HUES64 (cell line): ENCODE results near the gene TYROBP.
"Not testable (repeated sequence)": the region's sequence is repeated elsewhere in the genome, so short reads cannot be mapped to it uniquely, and the experiment has no call there.

Experiments
- H3K27ac ChIP-seq: 2 replicates; pipeline ENCODE4 v1.7.0; 2013; ENCODE audit warnings: low read depth, low read length, inconsistent platforms
- H3K27me3 ChIP-seq: 2 replicates; pipeline ENCODE4 v1.6.1; 2013; ENCODE audit warnings: mild to moderate bottlenecking, low read length; ENCODE audit not compliant: insufficient read depth
- H3K36me3 ChIP-seq: 2 replicates; pipeline ENCODE4 v1.6.1; 2013; ENCODE audit warnings: mild to moderate bottlenecking, low read length; ENCODE audit not compliant: insufficient read depth
- H3K4me1 ChIP-seq: 2 replicates; pipeline ENCODE4 v1.6.1; 2013; ENCODE audit warnings: mild to moderate bottlenecking, low read length, moderate library complexity; ENCODE audit not compliant: insufficient read depth
- H3K4me3 ChIP-seq: 2 replicates; pipeline ENCODE4 v1.5.1; 2013; ENCODE audit warnings: mild to moderate bottlenecking, low read length, moderate library complexity
- H3K9ac ChIP-seq: 2 replicates; pipeline ENCODE4 v1.6.1; 2013; ENCODE audit warnings: mild to moderate bottlenecking, low read depth, low read length
- H3K9me3 ChIP-seq: 2 replicates; pipeline ENCODE4 v1.6.1; 2013; ENCODE audit warnings: low read depth, low read length; ENCODE audit not compliant: insufficient read depth
- whole genome bisulfite sequencing: fragments of 150-250, 120-280 bp; methylation state at CpG from one replicate; pipeline ENCODE4 v1.1.7; 2013; ENCODE audit warnings: missing lambda C conversion rate; 5-methylcytosine and 5-hydroxymethylcytosine counted together

TYROBP gene

GRCh38 chr19:35885225-35885738, 22.8 kb downstream of the TYROBP start:
- Histone ChIP-seq H3K9ac (no peak overlapping the region), H3K4me1 (no peaks in the 10 kb centered on the region), H3K9me3 (no peaks in the 10 kb centered on the region), H3K4me3 (no peak overlapping the region), H3K27ac (no peak overlapping the region), H3K36me3 (peaks cover 27% of the 10 kb centered on the region), H3K27me3 (no peaks in the 10 kb centered on the region)
- 95% methylated on average over 6 of the region's 6 CpGs for WGBS

DNA sequence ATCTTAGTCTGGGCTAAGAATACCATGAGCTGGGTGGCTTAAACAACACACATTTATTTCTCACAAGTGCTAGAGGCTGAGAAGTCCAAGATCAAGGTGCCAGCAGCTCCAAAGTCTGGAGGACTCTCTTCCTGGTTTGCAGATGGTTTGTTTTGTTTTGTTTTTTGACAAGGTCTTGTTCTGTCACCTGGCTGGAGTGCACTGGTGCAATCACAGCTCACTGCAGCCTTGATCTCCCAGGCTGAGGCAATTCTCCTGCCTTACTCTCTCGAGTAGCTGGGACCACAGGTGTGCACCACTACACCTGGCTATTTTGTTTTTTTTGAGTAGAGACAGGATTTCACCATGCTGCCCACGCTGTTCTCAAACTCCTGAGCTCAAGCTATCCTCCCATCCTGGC, 24.2 kb downstream of the TYROBP start:
- Histone ChIP-seq H3K27ac (no peak overlapping the region), H3K9me3 (no peaks in the 10 kb centered on the region), H3K27me3 (peaks cover 7% of the 10 kb centered on the region), H3K4me3 (no peak overlapping the region), H3K9ac (no peak overlapping the region), H3K36me3 (peaks cover 13% of the 10 kb centered on the region), H3K4me1 (peaks cover 7% of the 10 kb centered on the region)
- 81% methylated on average over 2 of the region's 2 CpGs for WGBS

DNA sequence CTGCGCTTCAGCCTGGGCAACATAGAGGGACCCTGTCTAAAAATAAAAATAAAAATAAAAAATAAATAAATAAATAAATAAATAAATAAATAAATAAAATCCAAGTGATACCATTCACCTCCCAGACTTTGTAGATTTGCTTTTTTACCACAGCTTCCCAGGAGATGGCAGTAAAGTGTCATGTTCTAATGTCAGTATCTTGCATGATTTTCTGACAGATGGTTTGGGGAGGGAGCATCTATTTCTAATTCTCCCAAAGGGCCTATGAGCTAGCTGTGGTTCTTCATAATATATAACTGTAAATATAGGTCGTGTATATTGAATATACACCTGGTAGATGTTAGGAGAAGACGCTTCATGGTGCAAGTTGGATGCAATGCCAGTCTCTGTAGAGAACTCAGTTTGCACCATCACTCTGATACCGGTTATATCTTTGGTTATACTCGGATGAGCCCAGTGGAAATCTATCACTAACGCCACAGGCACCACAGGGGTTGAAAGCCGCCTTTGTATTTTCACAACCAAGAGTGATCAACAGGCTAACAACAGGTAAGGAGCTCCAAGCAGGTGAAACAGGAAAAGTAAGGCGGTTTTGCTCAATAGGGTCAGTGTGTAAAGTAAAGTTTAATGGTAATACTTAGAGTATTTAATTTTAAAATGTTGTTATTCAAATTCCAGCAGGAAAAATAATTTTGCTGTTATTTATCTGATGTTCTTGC, 25.8 kb downstream of the TYROBP start:
- Histone ChIP-seq H3K36me3 (no peaks in the 10 kb centered on the region; the same call in 1 of the 2 replicates), H3K9ac (no peak overlapping the region), H3K9me3 (no peaks in the 10 kb centered on the region), H3K27me3 (peaks cover 12% of the 10 kb centered on the region), H3K27ac (no peak overlapping the region), H3K4me1 (peaks cover 7% of the 10 kb centered on the region), H3K4me3 (no peak overlapping the region)
- 31% methylated on average over 7 of the region's 8 CpGs for WGBS

DNA sequence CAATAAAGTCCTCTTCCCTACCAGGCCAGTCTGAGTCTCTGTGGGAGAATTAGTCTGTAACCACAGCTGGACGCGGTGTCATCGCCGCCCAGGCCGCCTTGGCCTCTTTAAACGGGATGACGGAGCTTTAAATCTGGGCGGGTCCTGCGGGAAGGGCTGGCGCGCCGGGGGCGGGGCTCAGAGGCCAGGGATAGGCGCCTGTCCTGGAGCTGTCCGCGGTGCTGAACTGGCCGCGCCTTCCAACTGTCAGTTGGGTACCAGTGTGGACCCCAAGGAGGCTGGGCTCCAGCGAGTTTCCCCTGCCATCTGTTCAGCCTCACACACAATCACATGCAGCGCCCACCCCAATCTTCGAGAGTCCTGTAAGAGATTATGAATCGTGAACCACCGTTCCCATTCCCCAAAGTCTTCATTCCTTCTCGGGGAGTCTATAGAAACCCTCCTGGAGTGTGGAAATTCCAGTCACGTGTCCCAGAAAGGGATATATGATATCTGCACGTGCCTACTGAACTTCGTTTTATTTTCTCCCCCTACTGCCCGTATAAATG, 28.3 kb downstream of the TYROBP start:
- H3K4me1 ChIP-seq: peaks cover 7% of the 10 kb centered on the region
- peaks cover 12% of the 10 kb centered on the region for H3K27me3 ChIP-seq
- no peaks in the 10 kb centered on the region for H3K36me3 ChIP-seq
- peak overlapping the region; percentile 38; the same call in 1 of the 2 replicates for H3K4me3 ChIP-seq
- no peaks in the 10 kb centered on the region for H3K9me3 ChIP-seq
- no peak overlapping the region for H3K9ac ChIP-seq
- 5% methylated on average over 28 of the region's 28 CpGs for WGBS
- no peak overlapping the region for H3K27ac ChIP-seq

DNA sequence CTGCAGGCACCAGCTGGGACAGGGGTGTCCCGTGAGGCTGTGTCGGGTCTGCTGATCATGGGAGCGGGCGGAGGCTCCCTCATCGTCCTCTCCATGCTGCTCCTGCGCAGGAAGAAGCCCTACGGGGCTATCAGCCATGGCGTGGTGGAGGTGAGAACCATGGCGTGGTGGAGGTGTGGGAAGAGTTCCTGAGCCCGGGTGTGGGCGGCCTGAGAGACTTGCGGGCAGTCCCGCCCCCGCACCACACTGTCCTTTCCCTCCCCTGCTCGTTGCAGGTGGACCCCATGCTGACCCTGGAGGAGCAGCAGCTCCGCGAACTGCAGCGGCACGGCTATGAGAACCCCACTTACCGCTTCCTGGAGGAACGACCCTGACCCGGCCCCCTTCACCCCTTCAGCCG, 29.0 kb downstream of the TYROBP start:
- H3K27me3 ChIP-seq: peaks cover 12% of the 10 kb centered on the region
- WGBS: 44% methylated on average over 23 of the region's 23 CpGs
- no peaks in the 10 kb centered on the region for H3K9me3 ChIP-seq
- peaks cover 7% of the 10 kb centered on the region for H3K4me1 ChIP-seq
- no peak overlapping the region for H3K9ac ChIP-seq
- H3K36me3 ChIP-seq: no peaks in the 10 kb centered on the region
- peak overlapping the region; percentile 38; the same call in 1 of the 2 replicates for H3K4me3 ChIP-seq
- no peak overlapping the region for H3K27ac ChIP-seq

GRCh38 chr19:35874392-35874930, 33.6 kb downstream of the TYROBP start:
- Histone ChIP-seq H3K36me3 (no peaks in the 10 kb centered on the region), H3K4me3 (no peak overlapping the region), H3K9ac (no peak overlapping the region), H3K27ac (no peak overlapping the region), H3K4me1 (peaks cover 11% of the 10 kb centered on the region), H3K27me3 (peaks cover 11% of the 10 kb centered on the region), H3K9me3 (no peaks in the 10 kb centered on the region)
- WGBS: 94% methylated on average over 32 of the region's 32 CpGs

DNA sequence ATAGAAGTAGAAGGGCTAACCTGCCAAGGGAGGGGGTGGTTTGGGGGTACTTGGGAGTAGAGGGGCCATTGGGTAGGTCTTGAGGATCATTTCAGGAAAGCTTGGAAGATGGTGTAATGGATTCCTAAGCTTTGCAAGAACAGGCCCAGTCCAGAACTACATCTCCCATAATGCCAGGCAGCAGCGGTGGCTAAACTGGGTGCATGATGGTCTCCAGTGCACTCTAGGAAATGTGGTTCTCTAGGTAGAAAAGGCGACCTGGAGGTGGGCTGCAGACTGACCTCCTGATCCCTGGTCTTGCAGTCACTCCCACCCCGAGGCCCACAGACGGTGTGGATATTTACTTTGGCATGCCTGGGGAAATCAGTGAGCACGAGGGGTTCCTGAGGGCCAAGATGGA, 35.9 kb downstream of the TYROBP start:
- no peak overlapping the region for H3K9ac ChIP-seq
- no peak overlapping the region for H3K27ac ChIP-seq
- H3K36me3 ChIP-seq: no peaks in the 10 kb centered on the region
- no peak overlapping the region for H3K4me3 ChIP-seq
- peaks cover 16% of the 10 kb centered on the region for H3K27me3 ChIP-seq
- H3K9me3 ChIP-seq: no peaks in the 10 kb centered on the region
- 83% methylated on average over 5 of the region's 5 CpGs for WGBS
- H3K4me1 ChIP-seq: peaks cover 6% of the 10 kb centered on the region; the same call in 1 of the 2 replicates

GRCh38 chr19:35871611-35872010, 36.5 kb downstream of the TYROBP start:
- WGBS: 91% methylated on average over 12 of the region's 12 CpGs
- Histone ChIP-seq H3K4me1 (peaks cover 6% of the 10 kb centered on the region; the same call in 1 of the 2 replicates), H3K9me3 (no peaks in the 10 kb centered on the region), H3K36me3 (no peaks in the 10 kb centered on the region), H3K9ac (no peak overlapping the region), H3K27me3 (peaks cover 18% of the 10 kb centered on the region), H3K4me3 (no peak overlapping the region), H3K27ac (no peak overlapping the region)

DNA sequence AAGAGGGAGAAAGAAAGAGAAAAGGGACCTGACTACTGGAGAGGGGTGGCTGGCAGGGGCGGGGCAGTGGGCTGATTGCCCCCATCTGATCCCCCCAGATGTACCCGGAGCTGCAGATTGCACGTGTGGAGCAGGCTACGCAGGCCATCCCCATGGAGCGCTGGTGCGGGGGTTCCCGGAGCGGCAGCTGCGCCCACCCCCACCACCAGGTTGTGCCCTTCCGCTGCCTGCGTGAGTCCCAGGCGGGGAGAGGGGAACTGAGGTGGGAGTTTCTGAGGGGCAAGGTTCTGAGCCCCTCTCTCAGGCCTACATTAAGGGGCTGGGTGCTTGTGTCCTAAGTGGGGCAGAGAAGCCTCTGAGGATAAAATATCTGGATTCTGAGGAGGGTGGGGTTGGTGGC, 37.3 kb downstream of the TYROBP start:
- Histone ChIP-seq H3K9ac (no peak overlapping the region), H3K27ac (no peak overlapping the region)
- 87% methylated on average over 12 of the region's 12 CpGs for WGBS

DNA sequence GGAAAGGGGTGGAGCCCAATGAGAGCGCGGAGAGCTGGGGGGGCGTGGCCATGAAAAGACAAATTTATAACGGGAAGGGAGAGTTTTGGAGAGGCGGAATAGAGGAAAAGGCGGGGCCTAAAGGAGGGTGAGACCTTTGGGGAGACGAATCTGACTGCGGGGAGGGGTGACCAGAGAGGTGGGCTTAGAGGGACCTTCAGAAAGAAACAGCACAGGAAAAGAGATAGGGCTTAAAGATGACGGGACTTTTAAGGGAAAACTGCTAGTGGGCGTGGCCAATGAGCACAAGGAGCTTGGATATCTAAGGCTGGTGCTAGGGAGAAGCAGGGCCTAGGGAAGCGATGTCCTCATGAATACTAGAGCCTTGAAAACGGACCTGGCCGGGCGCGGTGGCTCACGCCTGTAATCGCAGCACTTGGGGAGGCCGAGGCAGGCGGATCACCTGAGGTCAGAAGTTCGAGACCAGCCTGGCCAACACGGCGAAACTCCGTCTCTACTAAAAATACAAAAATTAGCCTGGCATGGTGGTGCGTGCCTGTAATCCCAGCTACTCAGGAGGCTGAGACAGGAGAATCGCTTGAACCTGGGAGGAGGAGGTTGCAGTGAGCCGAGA, 37.9 kb downstream of the TYROBP start:
- not testable (repeated sequence) for H3K36me3 ChIP-seq, H3K9ac ChIP-seq, H3K27ac ChIP-seq, H3K9me3 ChIP-seq, H3K4me1 ChIP-seq
- peak overlapping the region; percentile 48 for H3K4me3 ChIP-seq
- H3K27me3 ChIP-seq: peaks cover 23% of the 10 kb centered on the region
- WGBS: 47% methylated on average over 26 of the region's 26 CpGs

More for the DNA sequence above, 37.3 kb downstream of the TYROBP start:
- H3K9me3 ChIP-seq: no peaks in the 10 kb centered on the region
- peaks cover 18% of the 10 kb centered on the region for H3K27me3 ChIP-seq
- no peak overlapping the region; the same call in 1 of the 2 replicates for H3K4me3 ChIP-seq
- H3K36me3 ChIP-seq: no peaks in the 10 kb centered on the region
- H3K4me1 ChIP-seq: peaks cover 6% of the 10 kb centered on the region; the same call in 1 of the 2 replicates
